Stomach (tissue), 9 donors: ENCODE data around the gene TAF4. TPM values are rescaled to one million over a fixed set of nuclear protein-coding genes. Genes with fewer than 3 reads are reported as not detected.

ENCODE experiments used
- DNase-seq, 2 donors: peaks; one replicate each; pipeline versions ENCODE4 v3.0.0 to v3.0.0-alpha.2; 2013 to 2019
- H3K27ac ChIP-seq, 5 donors: fragments of 200-600 bp in 4 of 5; sonication (generic) in 4 of 5; one replicate each; pipeline ENCODE4 v1.5.1; 2013 to 2019; ENCODE audit warnings: mild to moderate bottlenecking in 1 of 5, moderate library complexity in 1 of 5
- H3K27me3 ChIP-seq, 3 donors: fragments of 200-600 bp; sonication (generic); one replicate each; pipeline ENCODE4 v1.5.1; 2017 to 2019; ENCODE audit warnings: mixed run types in 1 of 3
- H3K36me3 ChIP-seq, 4 donors: fragments of 200-600 bp; sonication (generic); 1 replicate in 3 of 4; 2 replicates in 1 of 4; pipeline ENCODE4 v1.5.1; 2016 to 2019
- H3K4me1 ChIP-seq, 4 donors: fragments of 200-600 bp; sonication (generic); one replicate each; pipeline ENCODE4 v1.5.1; 2016 to 2019
- H3K4me3 ChIP-seq, 4 donors: fragments of 200-600 bp; sonication (generic) in 3 of 4; one replicate each; pipeline ENCODE4 v1.5.1; 2016 to 2019; ENCODE audit warnings: mild to moderate bottlenecking in 1 of 4
- H3K9me3 ChIP-seq, 4 donors: fragments of 200-600 bp; sonication (generic); one replicate each; pipeline ENCODE4 v1.5.1; 2016 to 2019
- EP300 ChIP-seq: sonication (generic); formaldehyde crosslinking; IDR thresholded peaks from one replicate; pipeline ENCODE4 v1.6.1; 2017; ENCODE audit warnings: antibody characterized with exemption
- POLR2A ChIP-seq, 4 donors: fragments of 450-650 bp; IDR thresholded peaks; one replicate each; pipeline ENCODE4 v1.6.1; 2016; ENCODE audit warnings: antibody characterized with exemption in 4 of 4, control low read depth in 2 of 4, mild to moderate bottlenecking in 1 of 4, moderate library complexity in 1 of 4
- POLR2AphosphoS5 ChIP-seq, 3 donors: sonication (generic); formaldehyde crosslinking; IDR thresholded peaks; one replicate each; pipeline ENCODE4 v1.6.1; 2016; ENCODE audit warnings: antibody characterized with exemption in 3 of 3
- WGBS, 5 donors: extraction: QIAGEN DNeasy Blood & Tissue Kit in 3 of 5; methylation state at CpG; one replicate each; pipeline versions ENCODE4 v1.1.5 to v1.1.7; 2013 to 2018; 5-methylcytosine and 5-hydroxymethylcytosine counted together
- intact Hi-C: fragments of 100-400 bp; cut with DNase I; formaldehyde crosslinking; loops from one replicate; pipeline ENCODE4 v1.15.1; 2023; ENCODE audit warnings: low total_unique reads
- polyA plus RNA-seq, 3 donors: library from polyadenylated mRNA; stranded (reverse); fragments of 200-250 nt; gene quantifications; one replicate each; pipeline ENCODE4 v1.2.3, GENCODE V29; 2013
- total RNA-seq, 5 donors: library from RNA; depleted of rRNA; stranded (reverse); fragments of >200 nt; gene quantifications; one replicate each; pipeline versions ENCODE4 v1.1.0 to v1.2.3, GENCODE V29; 2014 to 2016
- TF ChIP-seq, protein P1 (sequence below), 7 experiments: fragments of 450-650 bp in 4 of 7; fragments of 200-600 bp in 3 of 7; sonication (generic) in 3 of 7; IDR thresholded peaks; one replicate each; pipeline ENCODE4 v1.5.1; 2016 to 2019; ENCODE audit warnings: antibody characterized with exemption in 7 of 7, control low read depth in 2 of 7, mild to moderate bottlenecking in 1 of 7
- donor health status: healthy with polysubstance abuse.
- donor health status: Bipolar disorder and iron deficiency.
- donor health status: healthy.

The TAF4 gene
- total and polyA plus RNA-seq, 8 donors: 3.2 to 33.9 (median 11.2) TPM

DNA sequence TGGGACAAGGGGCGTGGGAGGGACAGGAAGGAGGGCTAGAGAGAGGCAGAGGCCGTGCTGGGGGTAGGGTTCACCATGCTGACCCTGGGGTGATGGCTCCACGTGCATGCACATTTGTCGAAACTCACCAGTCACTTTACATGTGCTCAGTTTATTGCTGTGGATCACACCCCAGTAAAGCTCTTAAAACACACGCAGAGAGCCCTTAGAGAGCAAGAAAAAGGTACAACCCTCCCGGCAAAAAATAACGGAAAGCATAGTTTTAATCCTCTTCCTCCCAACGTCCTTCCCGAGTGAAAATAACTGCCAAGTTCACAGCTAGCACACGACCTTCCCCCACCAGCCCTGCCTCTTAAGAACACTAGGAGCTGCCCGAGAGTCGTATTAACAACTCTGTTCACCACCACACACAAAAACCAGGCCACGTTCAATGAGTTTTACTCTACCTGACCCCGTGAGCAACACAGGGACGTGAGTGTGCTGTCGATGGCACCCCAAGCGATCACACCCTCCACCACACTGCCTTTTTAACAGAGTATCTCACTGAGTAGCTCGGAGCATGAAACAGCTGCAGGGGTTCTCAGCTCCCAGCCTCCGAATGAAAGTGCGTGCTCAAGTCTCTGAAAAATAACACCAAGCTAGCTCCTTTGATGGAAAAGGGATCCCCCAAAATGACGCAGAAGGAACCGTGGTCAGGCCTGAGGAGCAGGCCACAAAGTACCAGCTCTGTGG is 39.7 kb downstream of the TAF4 start:
- no peak overlapping the region for H3K27ac ChIP-seq
- no peaks in the 10 kb centered on the region for H3K27me3 ChIP-seq
- no peak for TF ChIP-seq POLR2A (IDR thresholded peaks at IDR 0.05)
- TF ChIP-seq, protein P1, sequence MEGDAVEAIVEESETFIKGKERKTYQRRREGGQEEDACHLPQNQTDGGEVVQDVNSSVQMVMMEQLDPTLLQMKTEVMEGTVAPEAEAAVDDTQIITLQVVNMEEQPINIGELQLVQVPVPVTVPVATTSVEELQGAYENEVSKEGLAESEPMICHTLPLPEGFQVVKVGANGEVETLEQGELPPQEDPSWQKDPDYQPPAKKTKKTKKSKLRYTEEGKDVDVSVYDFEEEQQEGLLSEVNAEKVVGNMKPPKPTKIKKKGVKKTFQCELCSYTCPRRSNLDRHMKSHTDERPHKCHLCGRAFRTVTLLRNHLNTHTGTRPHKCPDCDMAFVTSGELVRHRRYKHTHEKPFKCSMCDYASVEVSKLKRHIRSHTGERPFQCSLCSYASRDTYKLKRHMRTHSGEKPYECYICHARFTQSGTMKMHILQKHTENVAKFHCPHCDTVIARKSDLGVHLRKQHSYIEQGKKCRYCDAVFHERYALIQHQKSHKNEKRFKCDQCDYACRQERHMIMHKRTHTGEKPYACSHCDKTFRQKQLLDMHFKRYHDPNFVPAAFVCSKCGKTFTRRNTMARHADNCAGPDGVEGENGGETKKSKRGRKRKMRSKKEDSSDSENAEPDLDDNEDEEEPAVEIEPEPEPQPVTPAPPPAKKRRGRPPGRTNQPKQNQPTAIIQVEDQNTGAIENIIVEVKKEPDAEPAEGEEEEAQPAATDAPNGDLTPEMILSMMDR (IDR thresholded peaks at IDR 0.05): peak in 2 of 7 experiments; percentile 27 to 28
- WGBS, 5 donors: 27 to 65% (median 47%) methylated on average over 19 to 22 of the region's 22 CpGs
- no peaks in the 10 kb centered on the region for H3K36me3 ChIP-seq
- intact Hi-C loops: no loop called here
- H3K4me3 ChIP-seq: no peak overlapping the region
- peaks cover 13 to 56% (median 38%) of the 10 kb centered on the region in 4 donors for H3K4me1 ChIP-seq
- DNase-seq: peak in 1 of 2 donors; percentile 81
- H3K9me3 ChIP-seq: no peaks in the 10 kb centered on the region

- intact Hi-C loops: no loop called here
- no peak for DNase-seq
- Histone ChIP-seq H3K27me3 (no peaks in the 10 kb centered on the region), H3K36me3 (no peaks in the 10 kb centered on the region), H3K9me3 (no peaks in the 10 kb centered on the region), H3K4me3 (no peak overlapping the region), H3K4me1 (peaks cover 13 to 56% (median 37%) of the 10 kb centered on the region in 4 donors), H3K27ac (no peak overlapping the region)
- WGBS, 5 donors: 62 to 79% (median 74%) methylated on average over 8 of the region's 8 CpGs
- TF ChIP-seq, protein P1 (IDR thresholded peaks at IDR 0.05): no peak
- TF ChIP-seq EP300: no peak
- no peak for TF ChIP-seq POLR2AphosphoS5 (IDR thresholded peaks at IDR 0.05)
- TF ChIP-seq POLR2A (IDR thresholded peaks at IDR 0.05): no peak
Observed at GRCh38 chr20:62025394-62025793, 40.3 kb downstream of the TAF4 start.

DNA sequence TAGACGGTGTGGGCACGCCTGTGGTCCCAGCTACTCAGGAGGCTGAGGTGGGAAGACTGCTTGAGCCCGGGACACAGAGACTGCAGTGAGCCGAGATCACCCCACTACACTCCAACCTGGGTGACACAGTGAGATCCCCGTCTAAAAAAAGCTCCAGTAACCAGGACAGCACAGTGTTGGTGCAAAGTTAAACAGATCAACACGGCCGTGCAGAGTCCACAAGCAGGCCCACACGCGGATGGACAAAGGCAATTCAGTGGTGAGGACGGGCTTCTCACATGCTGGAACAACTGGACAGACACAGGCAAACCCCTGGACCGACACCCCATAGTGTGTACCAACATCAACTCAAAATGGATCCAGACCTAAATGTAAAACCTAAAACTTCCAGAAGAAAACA is 41.7 kb downstream of the TAF4 start:
- intact Hi-C loops: no loop called here

GRCh38 chr20:62022575-62023139 is 43.0 kb downstream of the TAF4 start:
- TF ChIP-seq EP300: no peak
- no peak for TF ChIP-seq POLR2A (IDR thresholded peaks at IDR 0.05)
- TF ChIP-seq, protein P1 (IDR thresholded peaks at IDR 0.05): no peak
- TF ChIP-seq POLR2AphosphoS5 (IDR thresholded peaks at IDR 0.05): no peak
- 94 to 97% (median 94%) methylated on average over 14 of the region's 14 CpGs for WGBS, 5 donors
- Histone ChIP-seq H3K9me3 (no peaks in the 10 kb centered on the region), H3K4me1 (peaks cover 13 to 55% (median 39%) of the 10 kb centered on the region in 4 donors), H3K27me3 (no peaks in the 10 kb centered on the region), H3K36me3 (no peaks in the 10 kb centered on the region), H3K27ac (no peak overlapping the region), H3K4me3 (no peak overlapping the region)
- intact Hi-C loops: no loop called here
- DNase-seq: no peak

More for the DNA sequence above, 41.7 kb downstream of the TAF4 start:
- Histone ChIP-seq H3K36me3 (no peaks in the 10 kb centered on the region), H3K27me3 (no peaks in the 10 kb centered on the region), H3K4me3 (no peak overlapping the region), H3K9me3 (no peaks in the 10 kb centered on the region), H3K4me1 (peaks cover 13 to 55% (median 41%) of the 10 kb centered on the region in 4 donors), H3K27ac (no peak overlapping the region)
- DNase-seq: no peak
- TF ChIP-seq POLR2AphosphoS5 (IDR thresholded peaks at IDR 0.05): no peak
- TF ChIP-seq EP300: no peak
- TF ChIP-seq POLR2A (IDR thresholded peaks at IDR 0.05): no peak
- TF ChIP-seq, protein P1 (IDR thresholded peaks at IDR 0.05): no peak
- WGBS, 5 donors: 84 to 96% (median 89%) methylated on average over 11 of the region's 11 CpGs
